D341Med (cell line): Measurements from ENCODE around the gene LMLN.
"Not testable (repeated sequence)": the region's sequence is repeated elsewhere in the genome, so short reads cannot be mapped to it uniquely, and the experiment has no call there.

Experiments used
- DNase-seq: peaks from one replicate; pipeline ENCODE4 v3.0.0; 2012; ENCODE audit warnings: low spot score

LMLN gene

DNA sequence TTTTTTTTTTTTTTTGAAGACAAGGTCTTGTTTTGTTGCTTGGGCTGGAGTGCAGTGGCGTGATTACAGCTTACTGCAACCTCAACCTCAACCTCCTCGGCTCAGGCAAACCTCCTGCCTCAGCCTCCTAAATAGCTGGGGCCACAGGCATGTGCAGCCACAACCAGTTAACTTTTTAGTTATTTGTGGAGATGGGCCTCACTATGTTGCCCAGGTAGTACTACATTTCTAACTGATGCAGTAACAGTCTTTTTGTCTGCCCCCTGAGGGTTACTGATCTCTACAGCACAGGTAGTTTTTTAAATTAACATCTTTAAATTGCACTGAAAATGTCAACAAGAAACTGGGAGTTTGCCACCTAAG lies 3.4 kb upstream of the LMLN start:
- DNase-seq: no peak

DNA sequence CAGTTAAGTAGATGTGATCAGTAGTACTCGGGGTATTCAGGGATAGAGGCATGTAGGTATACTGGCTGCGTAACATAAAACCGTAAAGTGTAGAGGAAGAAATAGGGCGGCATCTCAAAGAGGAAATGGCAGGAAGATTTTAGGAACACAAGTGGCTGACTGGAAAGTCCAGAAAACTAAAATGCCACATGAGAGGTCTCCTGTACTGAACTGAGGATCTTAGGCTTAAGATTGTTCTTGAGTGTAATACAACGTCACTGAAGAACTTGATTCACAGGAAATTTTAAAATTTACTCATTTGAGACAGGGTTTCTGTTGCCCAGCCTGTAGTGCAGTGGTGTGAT lies 2.3 kb upstream of the LMLN start:
- no peak for DNase-seq

DNA sequence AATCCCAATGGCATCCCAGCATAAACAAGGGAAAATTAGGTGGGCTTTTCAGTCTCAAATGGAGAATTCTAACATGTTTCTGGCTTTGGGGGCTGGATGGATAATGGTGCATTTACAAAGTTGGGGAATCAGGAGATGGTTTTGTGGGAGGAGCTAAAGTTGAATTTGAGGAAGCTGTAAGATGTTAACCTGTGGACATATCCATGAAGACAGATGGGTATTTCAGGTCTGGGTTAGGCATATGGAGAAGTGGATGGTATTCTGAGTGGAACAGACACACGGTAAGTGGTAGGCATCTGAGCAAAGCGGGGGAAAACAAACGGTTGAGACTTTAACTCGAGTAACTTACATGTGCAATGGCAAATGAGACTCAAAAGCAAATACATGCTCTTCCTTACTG lies 1.7 kb upstream of the LMLN start:
- DNase-seq: no peak

DNA sequence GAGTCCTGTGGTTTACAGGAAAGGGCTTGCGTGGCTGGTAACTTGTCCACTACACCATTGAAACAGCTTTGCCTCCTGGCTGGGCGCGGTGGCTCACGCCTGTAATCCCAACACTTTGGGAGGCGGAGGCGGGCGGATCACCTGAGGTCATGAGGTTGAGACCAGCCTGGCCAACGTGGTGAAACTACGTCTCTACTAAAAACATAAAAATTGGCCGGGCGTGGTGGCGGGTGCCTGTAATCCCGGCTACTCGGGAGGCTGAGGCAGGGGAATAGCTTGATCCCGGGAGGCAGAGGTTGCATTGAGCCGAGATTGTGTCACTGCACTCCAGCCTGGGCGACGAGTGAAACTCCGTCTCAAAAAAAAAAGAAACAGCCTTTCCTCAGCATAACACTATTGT lies 1.2 kb upstream of the LMLN start:
- DNase-seq: not testable (repeated sequence)

DNA sequence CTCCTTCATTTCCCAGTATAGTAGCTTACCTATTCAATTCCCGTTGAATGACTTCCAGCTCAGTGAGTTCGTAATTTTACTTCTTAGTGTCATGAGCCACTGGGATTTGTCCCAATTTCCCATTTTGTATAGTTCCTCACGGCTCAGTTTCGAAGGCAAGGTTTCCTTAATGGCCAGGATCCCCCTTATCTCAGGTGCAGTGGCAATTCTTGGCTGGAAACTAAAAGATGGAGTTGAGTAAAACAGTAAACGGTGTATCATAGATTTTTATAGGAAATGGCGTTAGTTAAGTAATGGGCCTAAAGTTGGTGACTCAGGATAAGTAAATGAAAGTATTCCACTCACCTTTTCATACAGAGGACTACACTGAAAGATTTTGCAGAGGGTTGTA lies 522 bp upstream of the LMLN start:
- no peak for DNase-seq

DNA sequence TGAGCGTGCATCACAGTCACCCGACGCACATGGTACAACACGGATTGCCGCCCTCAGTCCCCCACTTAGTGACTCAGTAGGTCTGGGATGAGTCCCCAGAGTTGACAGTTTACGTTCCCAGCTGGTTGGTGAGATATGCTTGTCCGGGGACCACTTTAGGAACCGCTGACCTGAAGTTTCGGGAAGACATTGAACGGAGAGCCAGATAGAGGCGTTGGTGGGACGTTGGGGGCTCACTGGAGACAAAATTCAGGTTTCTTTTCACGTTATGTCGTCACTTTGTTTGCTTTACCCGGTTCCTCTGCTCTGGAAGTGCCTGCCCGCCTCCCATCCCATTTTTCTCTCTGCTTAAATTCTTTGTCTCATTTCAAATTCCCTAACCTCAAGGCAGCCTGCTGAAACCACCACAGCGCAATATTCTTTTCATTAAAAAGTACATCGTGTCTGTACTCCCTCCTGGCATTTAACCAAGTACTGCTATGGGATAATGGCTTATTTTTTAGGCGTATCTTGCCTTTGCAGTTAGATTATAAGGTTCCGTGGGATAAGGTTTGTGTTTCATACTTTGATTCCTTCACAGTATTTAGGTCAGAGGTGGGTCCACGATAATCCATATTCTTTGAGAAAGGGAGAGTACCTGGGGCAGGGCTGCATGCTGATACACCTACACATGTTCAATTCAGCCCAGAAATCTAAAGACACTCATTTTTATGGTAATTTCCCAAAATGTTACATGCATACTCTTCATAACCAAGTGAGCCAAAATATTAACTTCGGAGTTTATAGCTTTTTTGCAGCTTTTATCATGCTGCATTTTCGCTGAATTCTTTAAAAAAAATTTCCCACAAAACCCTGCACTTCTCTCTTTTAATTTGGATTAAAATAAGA lies 921 bp downstream of the LMLN start:
- DNase-seq: no peak

DNA sequence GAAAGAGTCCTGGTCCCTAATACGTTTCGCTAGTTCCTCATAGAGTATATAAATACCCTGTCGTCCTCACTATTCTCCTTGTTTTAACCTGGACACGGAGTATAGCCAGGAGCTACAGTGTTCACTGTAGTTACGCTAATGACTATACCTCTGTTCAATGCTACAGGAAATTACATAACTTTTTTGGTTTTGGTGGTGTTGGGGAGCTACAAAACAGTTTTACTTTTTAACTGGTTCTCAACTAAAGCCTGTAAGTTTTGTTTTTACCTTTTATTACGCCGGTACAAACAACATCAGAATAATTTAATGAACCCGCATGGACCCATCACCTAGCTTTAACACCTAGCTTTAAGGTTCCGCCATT lies 1.5 kb downstream of the LMLN start:
- no peak for DNase-seq

DNA sequence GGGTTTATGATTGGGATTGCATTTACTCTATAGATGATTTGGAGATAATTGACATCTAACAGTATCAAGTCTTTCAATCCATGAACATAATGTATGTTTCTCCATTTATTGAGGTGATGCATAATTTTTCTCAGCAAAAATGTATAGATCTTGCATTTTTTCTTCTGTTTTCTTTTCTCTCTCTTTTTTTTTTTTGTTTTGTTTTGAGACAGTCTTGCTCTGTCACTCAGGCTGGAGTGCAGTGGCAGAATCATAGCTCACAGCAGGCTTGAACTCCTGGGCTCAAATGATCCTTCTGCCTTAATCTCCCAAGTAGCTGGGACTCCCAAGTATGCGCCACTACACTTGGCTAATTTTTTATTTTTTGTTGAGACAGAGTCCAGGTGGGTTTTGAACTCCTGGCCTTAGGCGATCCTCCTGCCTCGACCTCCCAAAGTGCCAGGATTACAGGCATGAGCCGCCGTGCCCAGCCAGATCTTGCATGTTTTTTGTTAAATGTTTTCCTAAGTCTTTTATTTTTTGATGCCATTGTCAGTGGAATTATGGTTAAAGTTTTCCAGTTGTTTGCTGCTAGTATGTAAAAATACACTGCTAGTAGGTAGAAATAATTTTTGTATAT lies 3.1 kb downstream of the LMLN start:
- no peak for DNase-seq

DNA sequence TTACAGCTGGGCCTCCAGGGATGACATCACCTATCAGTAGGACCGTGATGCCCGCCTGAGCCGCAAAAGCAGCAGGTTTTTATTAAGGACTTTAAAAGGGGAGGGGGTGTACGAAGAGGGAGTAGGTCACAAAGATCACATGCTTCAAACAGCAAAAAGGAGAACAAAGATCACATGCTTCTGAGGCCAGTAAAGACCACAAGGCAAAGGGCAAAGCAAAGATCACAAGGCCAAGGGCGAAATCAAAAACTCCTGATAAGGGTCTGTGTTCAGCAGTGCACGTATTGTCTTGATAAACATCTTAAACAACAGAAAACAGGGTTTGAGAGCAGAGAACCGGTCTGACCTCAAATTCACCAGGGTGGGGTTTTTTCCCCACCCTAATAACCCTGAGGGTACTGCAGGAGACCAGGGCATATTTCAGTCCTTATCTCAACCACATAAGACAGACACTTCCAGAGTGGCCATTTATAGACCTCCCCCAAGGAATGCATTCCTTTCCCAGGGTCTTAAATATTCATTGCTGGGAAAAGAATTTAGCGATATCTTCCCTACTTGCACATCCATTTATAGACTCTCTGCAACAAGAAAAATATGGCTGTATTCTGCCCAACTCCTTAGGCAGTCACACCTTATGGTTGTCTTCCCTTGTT lies 7.4 kb downstream of the LMLN start:
- DNase-seq: not testable (repeated sequence)

DNA sequence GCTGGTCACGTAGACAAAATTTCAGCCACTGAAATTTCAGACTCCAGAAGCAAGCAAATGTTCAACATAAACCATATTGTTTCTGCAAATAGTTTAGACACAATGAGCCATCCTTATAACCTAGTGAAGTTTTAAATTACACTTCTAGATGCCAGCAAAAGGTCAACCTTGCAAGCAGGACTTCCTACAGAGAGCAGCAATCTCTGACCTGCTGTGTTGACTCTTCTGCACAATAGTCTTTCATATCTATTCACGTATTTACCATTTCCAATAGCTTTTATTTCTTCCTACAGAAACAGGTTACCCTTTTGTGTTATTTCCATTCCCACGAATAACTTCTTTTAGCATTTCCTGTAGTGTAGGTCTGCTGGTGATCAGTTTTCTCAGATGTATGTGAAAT lies 10.6 kb downstream of the LMLN start:
- no peak for DNase-seq

DNA sequence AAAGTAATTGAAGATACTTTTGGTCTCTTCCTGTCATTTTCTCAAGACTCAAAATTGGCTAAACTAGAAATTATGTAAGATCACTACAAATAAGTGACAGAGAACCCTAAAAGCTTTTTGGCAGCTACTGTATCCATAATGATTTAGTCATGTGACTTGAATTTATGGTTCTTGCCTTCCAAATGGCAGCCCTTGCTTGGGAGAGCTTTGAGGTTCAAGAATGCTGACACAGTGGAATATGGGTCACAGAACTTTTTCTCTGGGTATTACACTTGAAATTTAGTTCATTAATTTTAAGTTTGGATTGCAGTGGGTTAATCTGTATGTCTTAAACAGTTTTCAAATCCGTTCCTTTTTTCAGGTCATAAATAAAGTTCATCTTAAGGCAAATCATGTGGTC lies 14.0 kb downstream of the LMLN start:
- DNase-seq: no peak

DNA sequence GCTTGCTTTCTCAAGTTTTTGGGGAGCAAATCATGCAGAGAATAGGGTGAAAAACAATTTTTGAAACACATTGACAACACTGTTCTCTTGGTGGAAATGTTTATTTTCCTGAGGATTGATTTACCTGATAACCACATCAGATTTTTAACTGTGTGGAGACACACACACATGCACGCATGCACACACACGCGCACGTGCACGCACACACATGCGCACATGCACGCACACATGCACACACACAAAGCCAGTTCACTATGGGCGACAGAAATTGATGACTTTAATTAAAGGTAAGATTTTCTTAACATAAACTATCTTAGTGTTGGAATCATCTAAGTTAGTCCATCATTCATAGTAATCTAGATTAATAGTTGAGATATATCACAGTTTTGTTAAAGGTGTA lies 15.3 kb downstream of the LMLN start:
- no peak for DNase-seq

DNA sequence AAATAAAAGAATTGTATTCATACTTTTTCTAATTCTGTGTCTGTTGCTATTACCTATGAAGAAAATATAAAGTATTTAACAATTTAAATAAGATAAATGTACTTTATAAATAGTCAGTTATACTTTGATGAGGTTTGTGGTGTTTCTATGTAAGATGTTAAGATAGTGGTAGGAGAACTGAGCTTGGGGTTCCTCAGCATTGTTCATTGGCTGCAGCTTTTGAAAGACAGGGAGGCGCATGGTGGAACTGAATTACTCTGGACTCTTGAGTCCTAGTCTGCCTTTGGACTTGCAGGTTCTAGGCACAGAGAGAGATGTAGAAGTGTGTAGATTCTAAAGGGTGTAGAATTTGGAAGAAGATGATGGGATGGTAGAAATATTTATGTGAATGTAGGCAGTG lies 23.1 kb downstream of the LMLN start:
- no peak for DNase-seq

DNA sequence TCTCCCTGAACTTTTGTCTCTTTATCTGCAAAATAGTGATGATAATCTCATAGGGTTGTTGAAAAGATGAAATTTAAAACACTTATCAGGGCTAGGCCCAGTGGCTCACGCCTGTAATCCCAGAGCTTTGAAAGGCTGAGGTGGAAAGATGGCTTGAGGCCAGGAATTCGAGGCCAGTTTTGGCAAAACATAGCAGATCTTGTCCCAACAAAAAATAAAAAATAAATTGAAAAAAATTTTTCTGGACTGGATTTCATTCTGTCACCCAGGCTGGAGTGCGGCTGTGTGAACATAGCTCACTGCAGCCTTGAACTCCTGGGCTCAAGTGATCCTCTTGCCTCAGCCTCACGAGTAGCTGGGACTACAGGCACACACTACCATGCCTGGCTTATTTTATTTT lies 29.6 kb downstream of the LMLN start:
- DNase-seq: no peak

DNA sequence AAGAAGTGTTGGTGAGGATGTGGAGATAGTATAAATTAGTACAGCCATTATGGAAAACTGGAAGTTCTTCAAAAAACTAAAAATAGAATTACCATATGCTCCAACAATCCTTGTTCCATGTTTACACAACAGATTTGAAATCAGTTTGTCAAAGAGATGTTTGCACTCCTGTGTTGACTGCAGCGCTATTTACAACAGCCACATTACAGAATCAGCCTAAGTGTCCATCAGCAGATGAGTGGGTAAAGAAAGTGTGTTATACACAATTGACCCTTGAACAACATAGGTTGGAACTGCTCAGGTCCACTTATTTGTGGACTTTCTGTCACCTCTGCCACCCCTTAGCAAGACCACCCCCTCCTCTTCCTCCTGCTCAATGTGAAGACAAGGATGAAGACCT lies 34.7 kb downstream of the LMLN start:
- DNase-seq: no peak

DNA sequence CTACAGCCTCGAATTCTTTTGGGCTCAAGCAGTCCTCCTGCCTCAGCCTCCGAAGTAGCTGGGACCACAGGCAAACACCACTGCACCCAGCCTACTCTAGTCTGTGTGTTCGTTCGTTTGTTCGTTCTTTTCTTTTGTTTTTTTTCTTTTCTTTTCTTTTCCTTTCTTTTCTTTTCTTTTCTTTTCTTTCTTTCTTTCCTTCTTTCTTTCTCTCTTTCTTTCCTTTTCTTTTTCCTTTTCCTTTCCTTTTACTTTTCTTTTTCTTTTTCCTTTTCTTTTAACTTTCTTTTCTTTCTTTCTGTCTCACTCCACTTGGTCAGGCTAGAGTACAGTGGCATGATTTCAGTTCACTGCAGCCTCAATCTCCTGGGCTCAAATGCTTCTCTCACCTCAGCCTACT lies 36.8 kb downstream of the LMLN start:
- DNase-seq: no peak

DNA sequence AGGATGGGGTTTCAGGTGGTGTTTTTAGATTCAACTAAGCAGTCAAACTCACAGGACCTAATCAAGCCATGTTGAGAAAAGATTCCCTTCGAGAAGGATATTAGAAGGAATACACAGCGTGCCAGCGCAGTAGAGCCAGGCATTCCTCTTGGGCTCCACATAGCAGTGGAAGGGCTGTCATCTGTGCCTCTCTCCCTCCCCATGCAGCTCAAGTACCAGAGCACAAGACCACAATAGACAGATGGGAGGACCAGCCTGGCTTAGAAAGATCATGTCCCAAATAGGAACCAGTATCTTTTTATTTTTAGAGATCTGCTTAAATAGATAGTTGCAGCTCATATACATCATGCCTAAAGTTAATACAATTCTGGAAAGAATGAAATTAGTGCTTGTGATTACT lies 37.9 kb downstream of the LMLN start:
- no peak for DNase-seq

DNA sequence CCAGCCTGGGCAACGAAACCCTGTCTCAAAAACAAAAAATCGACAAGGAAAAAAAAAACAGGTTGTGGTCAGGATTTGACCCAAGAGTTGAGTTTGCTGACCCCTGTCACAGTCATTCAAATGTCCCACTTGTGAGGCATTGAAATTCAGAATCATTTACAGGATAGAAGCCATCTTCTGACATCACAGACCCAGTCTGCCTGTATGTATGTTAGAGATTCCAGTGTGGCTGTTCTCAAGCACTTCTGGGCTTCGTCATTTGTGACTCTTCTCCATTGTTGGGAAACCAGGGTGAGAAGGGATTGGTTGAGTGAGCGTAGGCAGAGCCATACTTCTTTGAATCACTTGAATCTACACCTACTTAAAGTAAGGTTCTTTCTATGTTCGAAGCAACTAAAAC lies 57.1 kb downstream of the LMLN start:
- no peak for DNase-seq

DNA sequence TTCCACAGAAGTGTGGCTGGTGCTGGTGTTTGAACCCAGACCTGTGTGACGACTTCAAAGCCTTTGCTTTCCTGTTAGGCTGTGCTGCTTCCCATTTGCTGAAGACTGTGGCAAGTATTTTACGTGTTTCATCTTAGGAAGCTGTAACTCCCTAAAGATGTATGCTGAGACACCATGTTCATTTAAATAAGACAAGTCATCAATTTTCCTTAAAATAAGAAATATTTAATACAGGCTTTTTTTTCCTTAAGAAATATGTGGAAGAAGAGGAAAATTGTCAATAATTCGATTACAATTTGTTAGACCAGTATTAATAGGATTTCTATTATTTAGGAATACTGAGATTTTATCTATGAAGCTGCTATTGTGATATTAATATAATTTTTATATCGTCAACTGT lies 58.4 kb downstream of the LMLN start:
- no peak for DNase-seq

DNA sequence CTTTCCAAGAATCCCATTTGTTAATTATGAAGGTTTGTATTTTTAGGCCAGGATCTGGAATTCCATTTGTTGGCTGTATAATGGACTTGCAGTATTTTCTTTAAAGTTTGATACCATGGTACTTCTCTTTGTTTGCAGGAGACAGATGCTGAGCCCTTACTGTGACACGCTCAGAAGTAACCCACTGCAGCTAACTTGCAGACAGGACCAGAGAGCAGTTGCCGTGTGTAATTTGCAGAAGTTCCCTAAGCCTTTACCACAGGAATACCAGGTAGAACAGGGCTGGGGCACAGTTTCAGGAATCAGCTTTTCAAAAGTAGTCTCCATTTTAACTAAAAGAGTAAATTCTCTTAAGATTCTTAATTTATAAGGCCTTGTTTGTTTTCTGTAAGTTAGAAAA lies 59.1 kb downstream of the LMLN start:
- no peak for DNase-seq

DNA sequence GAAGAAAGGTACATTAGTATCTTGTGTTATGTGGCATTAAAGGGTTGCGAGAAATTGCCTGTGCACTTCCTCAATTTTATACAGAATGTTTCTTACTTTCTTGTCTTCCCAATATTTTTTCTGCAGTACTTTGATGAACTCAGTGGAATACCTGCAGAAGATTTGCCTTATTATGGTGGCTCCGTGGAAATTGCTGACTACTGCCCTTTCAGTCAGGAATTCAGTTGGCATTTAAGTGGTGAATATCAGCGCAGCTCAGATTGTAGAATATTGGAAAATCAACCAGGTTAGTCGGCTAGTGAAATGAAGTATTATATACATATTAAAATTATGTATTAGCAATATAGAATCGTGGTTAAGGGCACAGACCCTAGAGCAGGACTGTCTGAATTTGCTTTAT lies 61.3 kb downstream of the LMLN start:
- DNase-seq: no peak

DNA sequence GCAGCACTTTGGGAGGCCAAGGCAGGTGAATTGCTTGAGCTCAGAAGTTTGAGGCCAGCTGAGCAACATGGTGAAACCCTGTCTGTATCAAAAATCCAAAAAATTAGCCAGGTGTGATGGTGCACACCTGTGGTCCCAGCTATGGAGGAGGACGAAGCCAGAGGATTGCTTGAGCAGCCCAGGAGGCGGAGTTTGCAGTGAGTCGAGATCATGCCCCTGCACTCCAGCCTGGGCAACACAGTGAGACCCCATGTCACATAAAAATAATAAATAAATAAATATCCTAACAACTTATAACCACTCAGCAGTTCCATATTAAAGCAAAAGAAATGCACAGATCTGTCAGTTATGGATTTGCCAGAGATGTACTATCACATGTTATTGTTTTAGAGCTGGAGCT lies 62.6 kb downstream of the LMLN start:
- no peak for DNase-seq

DNA sequence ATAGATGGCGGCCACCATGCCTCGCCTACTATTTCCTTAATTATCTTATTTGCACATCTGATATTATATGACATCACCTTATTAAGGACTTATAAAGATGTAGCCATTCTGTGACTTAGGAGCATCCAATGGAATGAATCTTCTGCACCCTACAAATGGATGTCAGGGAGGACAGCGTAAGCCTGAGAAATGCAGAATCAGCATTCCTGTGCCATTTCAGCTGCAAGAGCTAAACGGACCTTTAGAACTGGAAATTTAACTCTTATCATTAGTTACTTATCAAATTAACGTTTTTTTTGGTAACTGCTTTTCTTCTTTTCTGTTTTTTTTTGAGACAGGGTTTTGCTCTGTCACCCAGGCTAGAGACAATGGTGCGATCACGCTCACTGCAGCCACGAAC lies 65.6 kb downstream of the LMLN start:
- DNase-seq: no peak

DNA sequence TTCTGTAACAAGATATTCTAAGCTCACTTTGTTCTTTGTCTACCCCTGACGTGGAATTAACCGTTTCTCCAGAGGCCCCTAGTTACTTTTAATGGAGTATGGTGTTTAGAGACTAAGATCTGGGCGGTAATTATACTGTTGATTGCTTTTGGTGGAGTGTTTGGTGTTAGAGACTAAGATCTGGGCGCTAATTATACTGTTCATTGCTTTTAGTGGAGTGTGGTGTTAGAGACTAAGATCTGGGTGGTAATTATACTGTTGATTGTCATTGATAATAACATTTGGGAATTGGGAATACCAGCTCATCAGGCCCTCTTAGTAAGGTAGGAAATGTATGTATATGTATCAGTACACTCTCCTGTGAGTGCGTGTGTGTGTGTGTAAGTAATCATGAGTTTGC lies 66.6 kb downstream of the LMLN start:
- DNase-seq: no peak
